ENCODE data around the gene PRIMPOL.

DNA sequence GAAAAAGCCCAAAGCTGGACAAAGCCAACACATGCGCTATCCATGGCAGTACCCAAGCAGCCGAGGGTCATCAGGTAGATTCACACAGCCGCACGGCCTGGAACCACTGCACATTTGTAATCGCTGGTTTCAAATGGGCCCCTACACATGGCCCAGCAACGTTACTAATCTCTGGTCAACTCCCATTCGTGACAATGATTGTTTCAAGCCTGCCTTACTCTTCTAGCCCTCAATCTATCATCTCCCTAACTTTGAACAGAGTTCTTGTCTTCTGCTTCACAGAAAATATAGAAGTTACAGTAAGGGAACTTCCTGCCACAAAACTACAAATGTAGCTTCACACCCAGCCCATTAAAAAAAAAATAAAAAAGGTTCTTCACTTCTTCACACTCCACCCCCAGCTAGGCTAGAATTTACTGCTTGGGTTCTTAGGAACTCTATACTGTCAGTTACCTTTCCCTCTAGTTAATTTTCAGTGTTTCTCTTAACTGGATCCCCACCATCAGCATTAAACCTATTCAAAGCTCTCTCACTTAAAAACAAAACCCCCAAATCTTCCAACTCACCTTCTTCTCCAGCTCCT is 24.5 kb upstream of the PRIMPOL start:
- no peak for TF ChIP-seq EP300 (IDR thresholded peaks at IDR 0.05)
- no peak for TF ChIP-seq POLR2A (IDR thresholded peaks at IDR 0.05; ENCODE audit: low read depth)

Measured in esophagus muscularis mucosa (tissue), 2 donors.